PC-9 (cell line): ENCODE results near the gene IST1. TPM values are rescaled to one million over a fixed set of nuclear protein-coding genes. Genes with fewer than 3 reads are reported as not detected.

Experiments
- BruUV-seq: library from RNA; stranded (reverse); fragments of 400-500 nt; replicated peaks from 2 replicates; lab custom pipeline; 2021; lab: Mats Ljungman, UMichigan
- CTCF ChIA-PET: fragments of 300-600 bp; sonication (Branson Sonifier 250); formaldehyde crosslinking; loops from one replicate; lab custom pipeline; 2022; ENCODE audit warnings: antibody characterized with exemption; lab: Charles Lee
- POLR2A ChIA-PET: fragments of 300-600 bp; sonication (Branson Sonifier 250); formaldehyde crosslinking; loops from one replicate; lab custom pipeline; 2022; ENCODE audit warnings: antibody characterized with exemption; ENCODE audit not compliant: unreplicated experiment; lab: Charles Lee
- DNase-seq, 2 experiments: peaks; one replicate each; pipeline versions ENCODE4 v3.0.0 to v3.0.0-alpha.2; 2015 to 2022; ENCODE audit warnings: mixed read lengths in 1 of 2
- H2AFZ ChIP-seq: fragments of 200-600 bp; sonication (generic); 2 replicates; pipeline ENCODE4 v1.8.1; 2017; ENCODE audit warnings: antibody characterized with exemption
- H3F3A ChIP-seq: fragments of 200-600 bp; sonication (generic); 2 replicates; pipeline ENCODE4 v1.8.1; 2017; ENCODE audit warnings: antibody characterized with exemption, mild to moderate bottlenecking, low read depth; ENCODE audit not compliant: insufficient read depth
- H3K27ac ChIP-seq: fragments of 200-600 bp; sonication (generic); 2 replicates; pipeline ENCODE4 v1.6.1; 2016; ENCODE audit warnings: mixed run types
- H3K27me3 ChIP-seq: fragments of 200-600 bp; sonication (generic); 2 replicates; pipeline ENCODE4 v1.6.1; 2016; ENCODE audit warnings: low read depth, mixed run types; ENCODE audit not compliant: insufficient read depth
- H3K36me3 ChIP-seq: fragments of 200-600 bp; sonication (generic); 2 replicates; pipeline ENCODE4 v1.6.1; 2016; ENCODE audit warnings: low read depth, mixed run types
- H3K4me1 ChIP-seq: fragments of 200-600 bp; sonication (generic); replicated peaks from 2 replicates; pipeline ENCODE4 v1.6.1; 2016; ENCODE audit warnings: mixed run types; ENCODE audit not compliant: insufficient read depth
- H3K4me2 ChIP-seq: fragments of 200-600 bp; sonication (generic); 2 replicates; pipeline ENCODE4 v1.6.1; 2017; ENCODE audit warnings: mixed run types
- H3K4me3 ChIP-seq: fragments of 200-600 bp; sonication (generic); 2 replicates; pipeline ENCODE4 v1.6.1; 2016; ENCODE audit warnings: mixed run types
- H3K79me2 ChIP-seq: fragments of 200-600 bp; sonication (generic); 2 replicates; pipeline ENCODE4 v1.6.1; 2017; ENCODE audit warnings: low read depth, mixed run types
- H3K9me2 ChIP-seq: fragments of 200-600 bp; sonication (generic); 2 replicates; pipeline ENCODE4 v1.8.1; 2017; ENCODE audit warnings: mild to moderate bottlenecking; ENCODE audit not compliant: insufficient read depth
- H3K9me3 ChIP-seq: fragments of 200-600 bp; sonication (generic); 2 replicates; pipeline ENCODE4 v1.8.1; 2016; ENCODE audit warnings: low read depth; ENCODE audit not compliant: insufficient read depth
- H4K20me1 ChIP-seq: fragments of 200-600 bp; sonication (generic); 2 replicates; pipeline ENCODE4 v1.8.1; 2017; ENCODE audit not compliant: insufficient read depth
- EZH2 ChIP-seq: fragments of 200-600 bp; sonication (generic); IDR thresholded peaks from 2 replicates; pipeline ENCODE4 v1.8.0; 2017; ENCODE audit warnings: antibody characterized with exemption, low read depth
- intact Hi-C: fragments of 100-400 bp; cut with micrococcal nuclease; formaldehyde crosslinking; loops from one replicate; pipeline ENCODE4 v1.10.0; 2022; ENCODE audit not compliant: unreplicated experiment
- total RNA-seq: library from RNA; stranded (reverse); gene quantifications from 2 replicates; pipeline ENCODE4 v1.2.3, GENCODE V29; 2021
- TF ChIP-seq, protein P1 (sequence below): fragments of 200-600 bp; sonication (generic); conservative IDR thresholded peaks from 2 replicates; pipeline ENCODE4 v1.6.1; 2017; ENCODE audit warnings: mixed run types, antibody characterized with exemption, mild to moderate bottlenecking, moderate library complexity

The IST1 gene
- total RNA-seq, 1 experiment from 2014 or later, result 177 TPM

DNA sequence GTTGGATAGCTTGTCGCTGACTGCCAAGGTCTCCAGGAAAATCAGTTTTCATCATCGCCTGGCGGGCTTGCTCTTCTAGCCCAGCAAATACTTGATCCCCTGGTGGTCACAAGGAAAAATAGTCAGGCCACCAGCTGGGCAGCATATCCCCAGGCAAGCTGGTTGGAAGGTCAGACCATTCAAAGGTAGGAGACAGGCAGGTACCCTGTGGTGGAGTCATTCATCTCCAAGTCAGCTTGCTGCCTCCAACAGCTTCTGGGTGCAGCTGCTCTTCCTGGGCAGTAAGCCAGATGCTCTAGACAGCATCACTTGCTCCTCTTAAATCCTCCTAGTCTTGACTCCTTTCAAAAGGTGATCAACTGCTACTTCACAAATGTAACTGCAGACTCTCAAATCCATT lies 27.4 kb upstream of the IST1 start:
- no peak for DNase-seq
- POLR2A ChIA-PET, result interaction anchor here (0.6 kb wide), 1 partner anchor 68 kb away, joined by 8 read pairs; no protein-coding TSS in a partner anchor
- no TSS peak for BruUV-seq
- H3K36me3 ChIP-seq, result no peaks in the 10 kb centered on the region
- no peaks in the 10 kb centered on the region for H3K27me3 ChIP-seq
- H3K4me3 ChIP-seq, result no peak overlapping the region
- no peaks in the 10 kb centered on the region for H3K9me3 ChIP-seq
- H3K27ac ChIP-seq, result no peak overlapping the region
- no peak for TF ChIP-seq EZH2
- TF ChIP-seq, protein P1, sequence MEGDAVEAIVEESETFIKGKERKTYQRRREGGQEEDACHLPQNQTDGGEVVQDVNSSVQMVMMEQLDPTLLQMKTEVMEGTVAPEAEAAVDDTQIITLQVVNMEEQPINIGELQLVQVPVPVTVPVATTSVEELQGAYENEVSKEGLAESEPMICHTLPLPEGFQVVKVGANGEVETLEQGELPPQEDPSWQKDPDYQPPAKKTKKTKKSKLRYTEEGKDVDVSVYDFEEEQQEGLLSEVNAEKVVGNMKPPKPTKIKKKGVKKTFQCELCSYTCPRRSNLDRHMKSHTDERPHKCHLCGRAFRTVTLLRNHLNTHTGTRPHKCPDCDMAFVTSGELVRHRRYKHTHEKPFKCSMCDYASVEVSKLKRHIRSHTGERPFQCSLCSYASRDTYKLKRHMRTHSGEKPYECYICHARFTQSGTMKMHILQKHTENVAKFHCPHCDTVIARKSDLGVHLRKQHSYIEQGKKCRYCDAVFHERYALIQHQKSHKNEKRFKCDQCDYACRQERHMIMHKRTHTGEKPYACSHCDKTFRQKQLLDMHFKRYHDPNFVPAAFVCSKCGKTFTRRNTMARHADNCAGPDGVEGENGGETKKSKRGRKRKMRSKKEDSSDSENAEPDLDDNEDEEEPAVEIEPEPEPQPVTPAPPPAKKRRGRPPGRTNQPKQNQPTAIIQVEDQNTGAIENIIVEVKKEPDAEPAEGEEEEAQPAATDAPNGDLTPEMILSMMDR, result no peak
- CTCF ChIA-PET, result no interaction called here
- intact Hi-C loops, result no loop called here
- no peaks in the 10 kb centered on the region for H3K9me2 ChIP-seq
- H3F3A ChIP-seq, result no peaks in the 10 kb centered on the region
- H4K20me1 ChIP-seq, result no peaks in the 10 kb centered on the region
- H3K4me1 ChIP-seq, result no peaks in the 10 kb centered on the region
- H3K79me2 ChIP-seq, result no peaks in the 10 kb centered on the region
- H2AFZ ChIP-seq, result no peak overlapping the region
- H3K4me2 ChIP-seq, result no peak overlapping the region

- Histone ChIP-seq H4K20me1 (no peaks in the 10 kb centered on the region), H3K79me2 (no peaks in the 10 kb centered on the region), H2AFZ (no peak overlapping the region), H3K27me3 (no peaks in the 10 kb centered on the region), H3K4me2 (no peak overlapping the region), H3K9me2 (no peaks in the 10 kb centered on the region), H3K36me3 (no peaks in the 10 kb centered on the region), H3K9me3 (no peaks in the 10 kb centered on the region), H3F3A (no peaks in the 10 kb centered on the region), H3K4me3 (no peak overlapping the region), H3K4me1 (no peaks in the 10 kb centered on the region), H3K27ac (no peak overlapping the region)
- TF ChIP-seq, protein P1, result no peak
- TF ChIP-seq EZH2, result no peak
- DNase-seq, result no peak
- no TSS peak for BruUV-seq
- CTCF ChIA-PET, result no interaction called here
- intact Hi-C loops, result no loop called here
- POLR2A ChIA-PET, result no interaction called here
These were observed 26.2 kb upstream of the IST1 start for GRCh38 chr16:71869089-71869488.

GRCh38 chr16:71870818-71871217 lies 24.5 kb upstream of the IST1 start:
- CTCF ChIA-PET, result no interaction called here
- Histone ChIP-seq H2AFZ (no peak overlapping the region), H3K4me3 (no peak overlapping the region), H3F3A (no peaks in the 10 kb centered on the region), H3K4me1 (no peaks in the 10 kb centered on the region), H4K20me1 (no peaks in the 10 kb centered on the region), H3K9me3 (no peaks in the 10 kb centered on the region), H3K27me3 (no peaks in the 10 kb centered on the region), H3K9me2 (no peaks in the 10 kb centered on the region), H3K36me3 (no peaks in the 10 kb centered on the region), H3K27ac (no peak overlapping the region), H3K4me2 (no peak overlapping the region), H3K79me2 (no peaks in the 10 kb centered on the region)
- intact Hi-C loops, result no loop called here
- BruUV-seq, result no TSS peak
- POLR2A ChIA-PET, result no interaction called here
- TF ChIP-seq, protein P1, result no peak
- no peak for TF ChIP-seq EZH2
- no peak for DNase-seq
